Small intestine (tissue), 16 donors: ENCODE data around the gene SUPT20H. TPM values are rescaled to one million over a fixed set of nuclear protein-coding genes. Genes with fewer than 3 reads are reported as not detected.

Experiments
- DNase-seq, 2 donors: peaks; one replicate each; pipeline versions ENCODE4 v3.0.0 to v3.0.0-alpha.2; 2013
- FAIRE-seq: peaks from 2 replicates; lab custom pipeline; 2012; peaks lifted over from hg19 to GRCh38; lab: Jason Lieb, UNC
- H3K27ac ChIP-seq, 3 donors: one replicate each; pipeline ENCODE4 v1.5.1; 2013; ENCODE audit warnings: low read length in 2 of 3, mild to moderate bottlenecking in 2 of 3, control low read depth in 1 of 3, inconsistent platforms in 1 of 3, low read depth in 1 of 3, moderate library complexity in 1 of 3
- H3K27me3 ChIP-seq, 3 donors: one replicate each; pipeline ENCODE4 v1.6.1; 2013; ENCODE audit warnings: low read length in 3 of 3, inconsistent platforms in 1 of 3; ENCODE audit not compliant: control insufficient read depth in 3 of 3, insufficient read depth in 3 of 3
- H3K36me3 ChIP-seq, 3 donors: one replicate each; pipeline ENCODE4 v1.6.1; 2013; ENCODE audit warnings: low read length in 3 of 3, inconsistent platforms in 1 of 3, low read depth in 1 of 3, mild to moderate bottlenecking in 1 of 3, moderate library complexity in 1 of 3; ENCODE audit not compliant: control insufficient read depth in 3 of 3, insufficient read depth in 2 of 3
- H3K4me1 ChIP-seq, 3 donors: one replicate each; pipeline ENCODE4 v1.6.1; 2013; ENCODE audit warnings: low read length in 2 of 3, inconsistent platforms in 1 of 3, low read depth in 1 of 3, mild to moderate bottlenecking in 1 of 3, moderate library complexity in 1 of 3; ENCODE audit not compliant: control insufficient read depth in 3 of 3, insufficient read depth in 2 of 3
- H3K4me3 ChIP-seq, 3 donors: one replicate each; pipeline ENCODE4 v1.5.1; 2013; ENCODE audit warnings: low read length in 3 of 3, control low read depth in 1 of 3, inconsistent platforms in 1 of 3, low read depth in 1 of 3, mild to moderate bottlenecking in 1 of 3, moderate library complexity in 1 of 3
- H3K9me3 ChIP-seq, 2 donors: one replicate each; pipeline ENCODE4 v1.6.1; 2013; ENCODE audit warnings: low read depth in 1 of 2, low read length in 1 of 2; ENCODE audit not compliant: control insufficient read depth in 2 of 2, insufficient read depth in 1 of 2
- WGBS, 3 donors: extraction: QIAGEN DNeasy Blood & Tissue Kit; methylation state at CpG; one replicate each; pipeline ENCODE4 v1.1.7; 2013; 5-methylcytosine and 5-hydroxymethylcytosine counted together
- long read RNA-seq, 10 donors: transcript quantifications; one replicate each; lab custom pipeline, GENCODE V29; 2026
- polyA plus RNA-seq, 4 donors: library from polyadenylated mRNA; stranded (reverse) in 3 of 4; unstranded in 1 of 4; fragments of 200-250 nt in 3 of 4; fragments of 120-200 nt in 1 of 4; gene quantifications; one replicate each; pipeline versions ENCODE4 v1.2.1 to v1.2.3, GENCODE V29; 2013
- donor health status: healthy with polysubstance abuse.
- donor health status: control.
- donor health status: control.
- donor health status: Bipolar disorder and iron deficiency.
- donor health status: healthy.

The SUPT20H gene
- polyA plus RNA-seq: 10 to 100 TPM; 20.0 to 64.1 (median 20.4) TPM
- long read RNA-seq, donor 1: 0 reads
- long read RNA-seq, donor 2, partial matches to known transcripts: 0 of 1 reads
- long read RNA-seq, donor 2, other reads (novel, unspliced or antisense): 0 of 1 reads
- long read RNA-seq, donor 3, partial matches to known transcripts: 0 of 3 reads
- long read RNA-seq, donor 3, other reads (novel, unspliced or antisense): 0 of 3 reads
- long read RNA-seq, donor 4: 0 reads
- long read RNA-seq, donor 5, partial matches to known transcripts: 0 of 1 reads
- long read RNA-seq, donor 5, other reads (novel, unspliced or antisense): 0 of 1 reads
- long read RNA-seq, donor 6, partial matches to known transcripts: 0 of 1 reads
- long read RNA-seq, donor 6, other reads (novel, unspliced or antisense): 0 of 1 reads
- long read RNA-seq, donor 7: 0 reads
- long read RNA-seq, donor 8: 0 reads
- long read RNA-seq, donor 9: 0 reads
- long read RNA-seq, donor 10, partial matches to known transcripts: 0 of 3 reads
- long read RNA-seq, donor 10, other reads (novel, unspliced or antisense): 0 of 3 reads

DNA sequence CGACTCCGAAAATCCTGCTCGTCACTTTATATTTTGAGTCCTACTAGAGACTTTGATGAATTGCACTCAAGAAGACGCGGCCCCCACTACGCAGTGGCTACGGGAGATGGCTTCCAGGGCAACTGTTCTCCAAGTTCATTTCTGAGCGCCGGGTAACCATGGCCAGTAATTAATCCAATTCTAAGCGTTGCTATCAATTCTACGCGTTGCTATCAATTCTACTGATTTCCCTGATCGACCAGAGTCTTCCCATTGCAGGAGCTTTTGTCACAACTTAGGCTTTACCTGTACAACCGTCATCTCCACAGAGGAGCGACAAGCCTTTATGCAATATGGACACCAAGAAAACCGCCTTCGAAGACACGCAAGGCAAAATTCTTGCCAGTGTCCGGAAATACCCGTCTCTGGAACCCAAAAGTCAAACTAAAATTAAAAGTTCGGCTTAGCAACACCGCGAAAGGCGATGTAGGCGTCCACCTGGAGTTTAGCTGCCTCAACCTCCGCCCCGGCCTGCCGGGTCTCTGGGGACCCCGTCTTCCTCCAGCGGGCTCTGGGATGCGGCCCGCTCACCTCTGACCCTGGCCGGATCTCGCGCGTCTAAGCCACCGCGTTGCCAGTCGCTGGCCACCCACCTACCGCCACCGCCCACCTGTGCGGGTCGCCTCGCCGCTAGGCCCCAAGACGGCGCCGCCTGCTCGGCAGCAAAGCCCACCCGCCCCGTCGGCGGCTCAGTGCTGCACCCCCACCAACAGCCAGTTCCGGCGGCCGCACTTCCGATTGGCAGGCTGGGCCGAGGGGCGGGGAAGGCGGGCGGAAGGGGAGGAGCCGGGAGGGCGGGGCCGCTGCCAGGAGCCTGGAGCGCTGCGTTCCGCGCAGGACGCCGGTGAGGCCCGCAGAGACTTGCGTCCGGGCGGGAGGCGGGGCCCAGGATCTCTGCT is at the start of gene SUPT20H:
Gene SUPT20H, minus strand, starts transcription at position 779 of the 938 bp plus-strand sequence. CDS start 8,198 bp downstream, outside the sequence.
- DNase-seq: peak; percentile 90 to 96
- H3K27me3 ChIP-seq: no peaks in the 10 kb centered on the region
- 0% methylated on average over 66 to 75 of the region's 75 CpGs for WGBS, 3 donors
- FAIRE-seq: no peak
- peak within 1 kb of the TSS; percentile 87 to 98 (median 93) for H3K27ac ChIP-seq
- no peaks in the 10 kb centered on the region for H3K9me3 ChIP-seq
- peak within 1 kb of the TSS; percentile 82 to 98 (median 95) for H3K4me3 ChIP-seq
- peaks cover 0 to 2% (median 0%) of the 10 kb centered on the region in 3 donors for H3K4me1 ChIP-seq
- peaks cover 0 to 5% (median 0%) of the 10 kb centered on the region in 3 donors for H3K36me3 ChIP-seq

DNA sequence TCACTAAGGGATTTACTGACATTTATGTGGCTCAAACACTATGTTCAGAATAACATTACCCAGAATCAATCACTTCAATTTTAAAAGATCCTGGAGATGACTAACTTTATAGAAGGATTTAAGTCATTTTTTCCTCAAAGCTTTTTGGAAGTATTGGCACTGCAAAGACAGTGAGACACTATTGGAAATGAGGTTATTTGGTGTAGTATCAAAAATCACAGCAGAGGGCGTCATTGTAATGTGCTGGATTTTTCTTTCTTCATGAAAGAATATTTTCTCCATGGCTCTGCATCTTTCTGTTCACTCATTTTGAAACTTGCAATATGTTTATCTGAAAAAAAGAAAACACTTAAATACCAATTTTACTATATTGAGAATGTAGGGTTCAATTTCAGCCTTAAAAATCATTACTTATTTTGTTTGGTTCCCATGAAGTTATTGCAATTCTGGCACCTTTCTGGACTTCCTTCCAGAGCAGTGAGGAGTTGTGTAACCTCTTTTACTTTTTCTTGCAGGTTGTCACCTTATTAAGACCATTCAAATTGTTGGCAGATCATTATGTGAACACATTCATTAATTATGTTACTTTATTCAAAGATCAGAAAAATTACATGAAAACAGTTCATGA is 49.7 kb upstream of the SUPT20H start:
- Histone ChIP-seq H3K27me3 (no peaks in the 10 kb centered on the region), H3K36me3 (no peaks in the 10 kb centered on the region), H3K4me3 (no peak overlapping the region), H3K27ac (no peak overlapping the region), H3K4me1 (no peaks in the 10 kb centered on the region), H3K9me3 (no peaks in the 10 kb centered on the region)
- DNase-seq (peak in 1 of 2 donors; percentile 35), FAIRE-seq (no peak)
- 0 to 6% (median 3%) methylated on average over 1 of the region's 1 CpG for WGBS, 3 donors

DNA sequence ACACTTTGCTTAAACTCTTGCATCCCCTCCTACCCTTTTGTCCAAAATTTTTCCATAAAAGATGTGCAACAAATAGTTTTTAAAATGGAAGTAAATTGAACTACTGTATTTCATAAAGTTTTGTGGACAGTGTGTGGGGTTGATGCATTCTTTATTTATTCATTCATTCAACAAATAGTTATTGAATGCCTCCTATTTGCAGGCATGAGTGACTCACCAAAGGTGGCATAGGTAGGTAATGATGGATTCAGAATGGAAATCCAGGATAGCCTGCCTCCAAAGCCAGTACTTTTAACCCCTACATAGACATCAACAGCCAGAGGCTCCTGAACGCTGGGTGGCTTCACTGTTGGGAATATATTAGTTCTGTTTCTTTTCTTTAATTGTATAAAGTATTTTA is 48.4 kb upstream of the SUPT20H start:
- Histone ChIP-seq H3K27me3 (no peaks in the 10 kb centered on the region), H3K4me3 (no peak overlapping the region), H3K36me3 (no peaks in the 10 kb centered on the region), H3K4me1 (no peaks in the 10 kb centered on the region), H3K27ac (no peak overlapping the region), H3K9me3 (no peaks in the 10 kb centered on the region)
- DNase-seq (no peak), FAIRE-seq (no peak)
- 62 to 85% (median 81%) methylated on average over 1 of the region's 1 CpG for WGBS, 3 donors

DNA sequence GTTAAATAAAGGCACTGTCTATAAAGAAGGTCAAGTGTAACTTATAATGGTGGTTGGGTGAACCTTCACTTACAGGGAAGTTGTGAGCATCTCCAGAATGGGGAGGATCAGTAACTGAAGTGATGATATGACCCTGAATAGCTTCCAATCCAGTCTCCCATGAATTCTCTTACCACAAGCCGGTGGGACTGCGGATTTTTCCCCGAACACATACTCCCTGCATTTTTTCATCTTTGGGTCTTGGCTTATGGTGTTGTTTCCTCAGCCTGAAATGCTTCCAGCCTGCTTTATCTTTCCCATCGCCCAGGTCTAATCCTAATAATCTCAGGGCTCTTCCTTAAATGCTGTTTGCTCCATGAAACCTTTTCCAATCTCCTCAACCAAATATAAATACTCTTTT is 48.0 kb upstream of the SUPT20H start:
- Histone ChIP-seq H3K4me1 (no peaks in the 10 kb centered on the region), H3K9me3 (no peaks in the 10 kb centered on the region), H3K27ac (no peak overlapping the region), H3K27me3 (no peaks in the 10 kb centered on the region), H3K36me3 (no peaks in the 10 kb centered on the region), H3K4me3 (no peak overlapping the region)
- FAIRE-seq: no peak
- WGBS, 3 donors: 66 to 80% (median 76%) methylated on average over 4 of the region's 4 CpGs
- no peak for DNase-seq

DNA sequence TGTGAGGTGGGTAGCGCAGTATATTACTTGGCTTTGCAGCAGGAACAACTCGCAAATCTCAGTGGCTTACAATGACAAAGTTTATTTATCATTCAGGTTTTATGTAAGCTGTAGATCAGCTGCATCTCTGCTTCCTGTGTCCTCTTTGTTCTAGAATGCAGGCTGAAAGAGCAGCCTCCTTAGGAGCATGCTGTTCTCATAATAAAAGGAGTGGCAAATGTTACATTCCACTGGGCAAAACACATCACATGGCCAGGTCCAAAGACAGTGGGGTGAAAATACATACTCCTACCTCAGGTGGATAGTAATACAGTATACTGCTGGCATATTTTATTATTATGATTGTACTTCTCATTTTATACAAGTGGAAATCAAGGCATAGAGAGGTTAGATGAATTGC is 47.2 kb upstream of the SUPT20H start:
- no peaks in the 10 kb centered on the region for H3K36me3 ChIP-seq
- FAIRE-seq (no peak), DNase-seq (no peak)
- 77 to 84% (median 83%) methylated on average over 2 of the region's 2 CpGs for WGBS, 3 donors
- H3K27me3 ChIP-seq: no peaks in the 10 kb centered on the region
- no peaks in the 10 kb centered on the region for H3K4me1 ChIP-seq
- no peaks in the 10 kb centered on the region for H3K9me3 ChIP-seq
- no peak overlapping the region for H3K4me3 ChIP-seq
- no peak overlapping the region for H3K27ac ChIP-seq

DNA sequence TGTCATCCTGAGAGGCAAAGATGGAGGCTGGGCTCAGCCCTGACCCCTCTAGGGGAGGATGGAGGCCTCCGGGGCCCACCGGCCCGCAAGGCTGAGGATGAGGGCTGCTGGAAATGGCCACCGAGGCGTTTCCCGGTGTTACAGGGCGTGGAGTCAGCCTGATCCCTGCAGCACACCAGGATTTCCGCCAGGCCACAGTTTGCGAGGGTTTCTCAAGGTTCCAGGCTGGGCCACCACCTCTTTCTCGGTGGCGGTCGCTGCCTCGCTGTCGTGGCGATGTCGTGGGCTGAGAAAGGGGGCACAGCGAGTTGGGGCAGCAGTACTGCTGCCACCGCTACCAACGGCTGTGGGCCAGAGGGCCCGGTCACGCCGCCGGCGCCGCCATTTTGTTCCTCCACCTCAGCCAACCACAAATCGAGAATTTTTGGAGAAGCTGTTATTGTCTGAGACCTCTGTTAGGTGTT is 45.8 kb upstream of the SUPT20H start, which contains the start of gene CSNK1A1L:
Gene CSNK1A1L, minus strand, starts transcription at position 414 of the 464 bp plus-strand sequence. Its CDS starts 408 bp downstream, at position 6.
- FAIRE-seq (no peak), DNase-seq (no peak)
- 88 to 93% (median 93%) methylated on average over 25 to 26 of the region's 26 CpGs for whole genome bisulfite sequencing, 3 donors
- H3K4me1 ChIP-seq: no peaks in the 10 kb centered on the region
- no peak within 1 kb of the TSS for H3K27ac ChIP-seq
- no peak within 1 kb of the TSS for H3K4me3 ChIP-seq
- H3K27me3 ChIP-seq: no peaks in the 10 kb centered on the region
- H3K36me3 ChIP-seq: no peaks in the 10 kb centered on the region
- H3K9me3 ChIP-seq: no peaks in the 10 kb centered on the region

DNA sequence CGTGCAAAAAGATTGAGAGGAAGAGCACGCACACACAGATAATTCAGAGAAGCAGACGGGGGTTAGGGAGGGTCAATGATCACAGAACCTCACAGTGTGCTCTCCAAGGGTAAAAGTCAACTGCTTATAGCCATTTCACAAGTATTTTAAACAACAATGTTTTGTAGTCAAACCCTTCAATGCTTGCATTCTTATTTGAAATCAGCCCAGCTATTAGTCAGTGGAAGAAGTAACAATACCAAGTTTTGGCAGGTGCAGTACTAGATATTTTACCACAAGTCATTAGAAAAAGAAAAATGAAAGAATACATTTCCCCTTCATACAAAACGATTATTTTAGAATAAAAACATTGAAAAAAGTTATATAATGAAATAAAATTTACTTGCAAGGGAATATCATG is 43.4 kb upstream of the SUPT20H start:
- Histone ChIP-seq H3K4me3 (no peak overlapping the region), H3K27me3 (peaks cover 0 to 2% (median 0%) of the 10 kb centered on the region in 3 donors), H3K36me3 (no peaks in the 10 kb centered on the region), H3K4me1 (no peaks in the 10 kb centered on the region), H3K27ac (no peak overlapping the region), H3K9me3 (no peaks in the 10 kb centered on the region)
- FAIRE-seq (no peak), DNase-seq (no peak)
- WGBS, 3 donors: 49 to 64% (median 51%) methylated on average over 4 of the region's 4 CpGs
